C4-2B (cell line): ENCODE measurements around the gene BCAR3.
A peak's percentile ranks its signal among the peaks of the same experiment; 100 is the strongest.
"Not testable (repeated sequence)": the region's sequence is repeated elsewhere in the genome, so short reads cannot be mapped to it uniquely, and the experiment has no call there.

Experiments
- H3K27ac ChIP-seq: fragments of 450-650 bp; 2 replicates; pipeline ENCODE4 v1.5.1; 2017
- CTCF ChIP-seq: fragments of 450-650 bp; conservative IDR thresholded peaks from 2 replicates; pipeline ENCODE4 v1.5.1; 2017; ENCODE audit warnings: mild to moderate bottlenecking
- ZFX ChIP-seq: fragments of 450-650 bp; IDR thresholded peaks from 2 replicates; pipeline ENCODE4 v1.6.1; 2017

Gene BCAR3

GRCh38 chr1:93666613-93667384, 14.8 kb downstream of the BCAR3 start:
- peak overlapping the region; percentile 33 for H3K27ac ChIP-seq
- no peak for TF ChIP-seq ZFX
- TF ChIP-seq CTCF = no peak

- no peak for TF ChIP-seq ZFX
- TF ChIP-seq CTCF = no peak
- no peak overlapping the region for H3K27ac ChIP-seq
Measured at GRCh38 chr1:93665015-93665414, 16.6 kb downstream of the BCAR3 start.

- TF ChIP-seq ZFX (no peak), CTCF (no peak)
- H3K27ac ChIP-seq = no peak overlapping the region
Measured at GRCh38 chr1:93663208-93663614, 18.4 kb downstream of the BCAR3 start.

GRCh38 chr1:93662481-93663207, 19.0 kb downstream of the BCAR3 start:
- no peak overlapping the region for H3K27ac ChIP-seq
- no peak for TF ChIP-seq CTCF
- no peak for TF ChIP-seq ZFX

- H3K27ac ChIP-seq = no peak overlapping the region
- TF ChIP-seq ZFX (no peak), CTCF (no peak)
Measured at GRCh38 chr1:93661829-93662474, 19.7 kb downstream of the BCAR3 start.

GRCh38 chr1:93661341-93661740, 20.3 kb downstream of the BCAR3 start:
- H3K27ac ChIP-seq = not testable (repeated sequence)

- no peak overlapping the region for H3K27ac ChIP-seq
- TF ChIP-seq CTCF = no peak
- TF ChIP-seq ZFX = no peak
Measured at GRCh38 chr1:93659822-93660503, 21.7 kb downstream of the BCAR3 start.
